ENCODE results near the gene GFER.

The GFER gene

DNA sequence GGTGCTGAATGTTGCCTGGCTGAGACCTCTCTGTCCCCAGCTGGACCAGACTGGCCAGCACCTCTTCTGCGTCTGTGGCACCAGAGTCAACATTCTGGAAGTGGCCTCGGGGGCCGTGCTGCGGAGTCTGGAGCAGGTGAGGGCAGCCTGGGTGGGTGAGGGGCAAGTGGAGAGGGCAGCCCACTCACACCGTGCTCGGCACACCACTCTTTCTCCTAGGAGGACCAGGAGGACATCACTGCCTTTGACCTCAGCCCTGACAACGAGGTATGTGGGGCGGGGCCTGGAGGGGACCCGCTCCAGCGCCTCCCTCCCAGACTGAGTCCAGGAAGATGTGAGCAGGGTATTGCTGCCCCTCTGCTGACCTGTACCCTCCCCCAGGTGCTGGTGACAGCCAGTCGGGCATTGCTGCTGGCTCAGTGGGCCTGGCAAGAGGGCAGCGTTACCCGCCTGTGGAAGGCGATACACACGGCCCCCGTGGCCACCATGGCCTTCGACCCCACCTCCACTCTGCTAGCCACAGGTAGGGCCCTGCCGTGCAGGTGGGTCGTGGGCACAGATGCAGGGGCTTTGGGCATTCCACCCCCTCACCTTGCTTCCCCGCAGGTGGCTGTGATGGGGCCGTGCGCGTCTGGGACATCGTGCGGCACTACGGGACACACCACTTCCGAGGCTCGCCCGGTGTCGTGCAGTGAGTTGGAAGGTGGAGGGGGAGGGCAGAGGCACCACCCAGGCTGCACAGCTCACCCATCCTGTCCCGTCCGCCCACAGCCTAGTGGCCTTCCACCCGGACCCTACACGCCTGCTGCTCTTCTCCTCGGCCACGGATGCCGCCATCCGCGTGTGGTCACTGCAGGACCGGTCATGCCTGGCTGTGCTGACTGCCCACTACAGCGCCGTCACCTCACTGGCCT is 9.6 kb upstream of the GFER start:
- no peak for DNase-seq (ENCODE audit: low read depth, low spot score)

DNA sequence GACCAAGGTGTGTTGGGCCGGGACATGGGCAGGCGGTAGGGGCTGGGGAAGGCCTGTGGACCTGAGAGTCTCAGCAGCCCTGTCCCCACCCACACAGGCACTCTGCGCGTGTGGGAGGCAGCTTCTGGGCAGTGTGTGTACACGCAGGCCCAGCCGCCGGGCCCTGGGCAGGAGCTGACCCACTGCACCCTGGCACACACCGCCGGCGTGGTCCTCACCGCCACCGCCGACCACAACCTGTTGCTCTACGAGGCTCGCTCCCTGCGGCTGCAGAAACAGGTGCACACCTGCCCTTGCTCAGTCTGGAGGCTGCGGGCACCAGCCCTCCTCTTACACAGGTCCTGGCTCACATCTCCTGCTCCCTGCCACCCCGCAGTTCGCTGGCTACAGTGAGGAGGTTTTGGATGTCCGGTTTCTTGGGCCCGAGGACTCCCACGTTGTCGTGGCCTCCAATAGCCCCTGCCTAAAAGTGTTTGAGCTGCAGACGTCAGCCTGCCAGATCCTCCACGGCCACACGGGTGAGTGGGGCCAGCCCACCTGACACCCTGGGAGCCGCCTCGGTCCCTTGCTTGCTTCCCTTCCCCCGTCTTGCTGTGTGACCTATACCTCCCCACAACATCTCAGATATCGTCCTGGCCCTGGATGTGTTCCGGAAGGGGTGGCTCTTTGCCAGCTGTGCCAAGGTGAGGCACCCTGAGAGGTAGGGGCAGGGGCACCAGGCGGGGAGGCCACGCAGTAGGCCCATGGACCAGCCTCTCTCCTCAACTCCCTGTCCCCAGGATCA is 8.4 kb upstream of the GFER start:
- no peak for DNase-seq (ENCODE audit: low read depth, low spot score)

DNA sequence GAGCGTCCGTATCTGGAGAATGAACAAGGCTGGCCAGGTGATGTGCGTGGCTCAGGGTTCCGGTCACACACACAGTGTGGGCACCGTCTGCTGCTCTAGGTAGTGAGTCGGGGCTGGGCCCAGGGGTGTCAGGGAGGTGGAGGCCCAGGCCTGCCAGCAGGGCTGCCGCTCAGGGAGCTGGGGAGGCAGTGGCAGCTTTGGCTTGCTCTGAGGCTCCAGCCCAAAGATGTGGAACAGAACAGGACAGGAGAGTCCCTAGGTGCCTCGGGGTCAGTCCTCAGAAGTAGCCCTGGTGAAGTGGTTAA is 7.8 kb upstream of the GFER start:
- DNase-seq (ENCODE audit: low read depth, low spot score) = no peak

DNA sequence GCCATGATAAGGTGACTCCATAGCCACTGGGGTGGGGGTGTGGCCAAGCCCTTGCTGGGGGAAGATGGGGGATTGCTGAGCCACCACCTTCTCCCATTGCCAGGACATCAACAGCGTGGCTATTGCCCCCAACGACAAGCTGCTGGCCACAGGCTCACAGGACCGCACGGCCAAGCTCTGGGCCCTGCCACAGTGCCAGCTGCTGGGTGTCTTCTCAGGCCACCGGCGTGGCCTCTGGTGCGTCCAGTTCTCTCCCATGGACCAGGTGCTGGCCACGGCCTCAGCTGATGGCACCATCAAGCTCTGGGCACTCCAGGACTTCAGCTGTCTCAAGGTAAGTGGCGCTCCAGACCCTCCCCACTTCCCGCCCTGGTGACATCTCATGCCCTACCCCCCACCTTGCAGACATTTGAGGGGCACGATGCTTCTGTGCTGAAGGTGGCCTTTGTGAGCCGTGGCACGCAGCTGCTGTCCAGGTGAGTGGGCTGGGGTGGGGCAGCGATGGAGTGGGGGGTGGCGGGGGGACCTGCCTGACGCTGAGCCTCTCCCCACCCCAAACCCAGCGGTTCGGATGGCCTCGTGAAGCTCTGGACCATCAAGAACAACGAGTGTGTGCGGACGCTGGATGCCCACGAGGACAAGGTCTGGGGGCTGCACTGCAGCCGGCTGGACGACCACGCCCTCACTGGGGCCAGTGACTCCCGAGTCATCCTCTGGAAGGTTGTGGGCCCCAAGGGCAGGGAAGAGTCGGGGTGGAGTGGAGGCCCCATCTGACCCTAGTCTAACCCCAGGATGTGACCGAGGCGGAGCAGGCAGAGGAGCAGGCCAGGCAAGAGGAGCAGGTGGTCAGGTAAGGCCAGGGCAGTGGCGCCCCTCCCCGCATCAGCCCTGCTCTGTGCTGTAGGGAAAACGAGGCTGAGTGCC is 6.8 kb upstream of the GFER start:
- DNase-seq (ENCODE audit: low read depth, low spot score) = no peak

DNA sequence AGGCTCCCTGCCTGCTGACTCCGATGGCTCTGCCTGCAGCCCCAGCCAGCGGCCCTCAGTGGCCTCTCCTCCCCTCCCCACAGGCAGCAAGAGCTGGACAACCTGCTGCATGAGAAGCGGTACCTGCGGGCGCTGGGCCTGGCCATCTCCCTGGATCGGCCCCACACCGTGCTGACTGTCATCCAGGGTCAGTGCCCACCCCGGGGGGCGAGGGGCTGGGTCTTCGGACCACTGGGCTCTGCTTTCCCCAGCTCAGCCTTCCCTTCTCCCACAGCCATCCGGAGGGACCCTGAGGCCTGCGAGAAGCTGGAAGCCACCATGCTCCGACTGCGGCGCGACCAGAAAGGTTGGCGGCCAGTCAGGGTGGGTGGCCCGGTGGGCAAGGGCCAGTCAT is 6.1 kb upstream of the GFER start:
- DNase-seq (ENCODE audit: low read depth, low spot score) = no peak

DNA sequence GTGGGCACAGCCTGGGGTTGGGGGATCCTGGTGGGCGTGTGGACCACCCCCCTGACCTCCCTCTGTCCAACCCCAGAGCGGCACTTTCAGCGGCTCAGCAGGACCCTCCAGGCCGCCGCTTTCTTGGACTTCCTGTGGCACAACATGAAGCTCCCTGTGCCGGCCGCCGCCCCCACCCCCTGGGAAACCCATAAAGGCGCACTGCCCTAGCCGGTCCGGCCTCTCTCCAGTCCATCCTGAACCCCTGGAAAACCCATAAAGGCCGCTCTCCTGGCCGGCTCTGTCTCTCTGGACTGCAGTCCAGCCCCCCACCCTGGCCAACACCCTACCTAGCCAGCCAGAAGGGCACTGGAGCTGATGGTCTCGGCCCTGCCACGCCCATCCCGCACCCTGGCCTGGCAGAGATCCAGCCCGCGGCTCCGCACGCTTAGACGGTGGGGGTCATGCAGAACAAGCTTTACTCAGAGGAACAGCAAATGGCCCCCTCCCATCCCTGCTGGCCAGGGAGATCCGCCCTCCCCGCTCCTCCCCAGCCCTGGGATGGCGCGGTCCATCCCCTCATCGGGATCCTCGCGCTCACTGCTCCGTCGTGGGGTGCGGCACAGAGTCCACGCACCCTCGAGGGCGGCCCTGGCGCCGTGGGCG is 5.4 kb upstream of the GFER start:
- no peak for DNase-seq (ENCODE audit: low read depth, low spot score)

DNA sequence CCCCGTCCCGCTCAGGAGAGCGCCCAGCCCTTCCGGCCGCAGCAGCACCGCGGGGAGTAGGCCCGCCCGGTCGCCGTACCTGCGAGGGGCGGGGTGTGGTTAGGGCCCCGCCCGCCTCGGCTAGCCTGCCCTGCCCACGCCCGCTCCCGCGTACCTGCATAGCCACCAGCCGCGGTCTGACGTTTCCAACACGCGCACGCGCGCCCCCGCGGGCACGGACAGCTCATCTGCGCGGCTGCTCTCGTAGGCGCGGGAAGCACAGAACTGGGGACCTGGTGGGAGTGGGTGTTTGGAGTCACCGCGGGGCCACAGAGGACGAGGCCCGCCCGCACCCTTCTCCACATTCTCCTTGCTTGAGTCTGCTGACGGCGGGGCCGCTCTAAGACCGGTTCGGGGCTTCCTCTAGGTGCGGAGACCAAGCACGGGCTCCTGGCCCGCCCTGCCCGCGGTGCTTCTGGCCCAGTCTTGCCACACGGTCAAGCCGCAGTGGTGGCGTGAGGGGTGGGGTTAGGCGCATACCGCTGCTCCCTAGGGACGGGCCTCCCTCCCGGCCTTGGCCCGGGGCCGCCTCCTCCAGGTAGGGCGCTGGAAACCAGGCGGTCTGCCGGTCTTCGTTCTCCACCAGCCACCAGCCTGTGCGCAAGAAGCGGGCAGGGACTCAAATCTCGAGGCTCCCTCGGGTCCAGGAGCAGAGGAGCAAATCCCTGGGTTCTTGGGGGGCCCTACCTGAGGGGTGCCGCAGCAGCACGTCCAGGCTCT is 4.5 kb upstream of the GFER start:
- no peak for DNase-seq (ENCODE audit: low read depth, low spot score)

DNA sequence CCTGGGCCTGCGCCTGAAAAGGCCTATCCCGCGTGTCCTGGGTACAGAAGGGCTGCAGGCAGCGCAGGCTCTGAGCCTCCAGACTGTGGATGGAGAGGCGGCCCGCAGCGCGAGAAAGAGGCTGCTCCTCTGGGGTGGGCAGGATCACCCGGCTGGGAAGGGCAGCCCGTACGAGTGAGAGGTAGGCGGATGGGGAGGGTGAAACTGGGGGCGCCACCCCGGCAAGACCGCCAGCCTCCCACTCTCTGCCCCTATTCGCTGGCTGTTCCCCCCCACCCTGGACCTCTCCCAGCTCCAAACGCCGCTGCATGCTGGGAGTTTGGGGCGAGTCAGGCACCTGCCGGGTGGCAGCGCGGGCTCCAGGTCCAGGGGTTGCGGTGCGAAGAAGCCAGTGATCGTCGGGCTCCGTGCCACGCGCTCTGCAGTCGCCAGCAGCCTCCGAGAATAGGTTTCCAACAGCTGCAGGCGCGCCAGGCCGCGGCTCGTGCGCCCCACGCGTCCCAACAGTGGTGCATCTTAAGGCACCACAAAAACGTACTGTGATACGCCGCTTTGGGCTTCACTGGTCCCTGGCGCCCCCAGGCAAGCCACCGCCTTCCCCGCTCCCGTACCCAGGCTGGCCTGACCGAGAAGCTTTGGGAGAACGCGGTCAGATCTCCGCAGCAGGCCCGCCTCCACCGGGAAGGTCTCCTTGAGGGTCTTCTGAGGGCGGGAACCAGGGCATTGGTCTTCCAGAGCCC is 3.8 kb upstream of the GFER start:
- no peak for DNase-seq (ENCODE audit: low read depth, low spot score)

DNA sequence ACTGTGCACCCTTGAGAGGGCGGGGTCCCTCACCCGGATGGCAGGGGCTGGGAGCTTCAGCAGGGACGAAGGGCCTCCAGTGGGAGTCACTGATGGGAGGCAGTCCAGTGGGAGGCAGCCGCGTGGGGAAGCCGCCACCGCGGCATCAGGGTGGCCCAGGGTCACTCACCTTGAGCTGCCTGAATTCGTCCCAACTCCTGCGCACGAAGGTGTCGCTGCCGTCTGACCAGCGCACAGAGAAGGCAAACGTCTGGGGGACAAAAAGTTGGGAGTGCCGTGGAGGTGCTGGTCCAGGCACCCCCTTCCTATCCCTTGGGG is 3.3 kb upstream of the GFER start:
- no peak for DNase-seq (ENCODE audit: low read depth, low spot score)

DNA sequence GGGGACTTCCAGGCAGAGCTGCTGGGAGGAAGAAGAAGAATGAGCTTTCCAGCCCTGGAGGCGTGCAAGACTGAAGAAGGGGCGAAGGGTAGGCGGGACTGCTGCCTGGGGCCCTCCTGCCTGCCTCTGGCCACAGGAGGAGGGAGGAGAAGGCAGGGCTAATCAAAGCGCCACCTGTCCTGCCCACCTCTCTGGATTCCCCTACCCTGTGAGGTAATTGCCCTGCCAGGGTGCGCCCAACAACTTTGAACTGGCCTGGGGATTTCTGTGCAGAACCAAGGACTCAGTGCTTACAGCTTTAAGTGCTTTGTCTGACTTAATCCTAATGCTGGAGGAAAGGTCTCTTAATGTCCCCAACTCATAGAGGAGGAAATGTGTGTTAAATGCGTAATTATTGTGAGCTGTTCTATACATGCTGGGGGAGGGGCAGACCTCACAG is 2.6 kb upstream of the GFER start, which contains the start of gene NOXO1:
Gene NOXO1, minus strand, starts transcription at position 72 of the 439 bp plus-strand sequence. CDS start 290 bp downstream, outside the sequence.
- no peak for DNase-seq (ENCODE audit: low read depth, low spot score)

DNA sequence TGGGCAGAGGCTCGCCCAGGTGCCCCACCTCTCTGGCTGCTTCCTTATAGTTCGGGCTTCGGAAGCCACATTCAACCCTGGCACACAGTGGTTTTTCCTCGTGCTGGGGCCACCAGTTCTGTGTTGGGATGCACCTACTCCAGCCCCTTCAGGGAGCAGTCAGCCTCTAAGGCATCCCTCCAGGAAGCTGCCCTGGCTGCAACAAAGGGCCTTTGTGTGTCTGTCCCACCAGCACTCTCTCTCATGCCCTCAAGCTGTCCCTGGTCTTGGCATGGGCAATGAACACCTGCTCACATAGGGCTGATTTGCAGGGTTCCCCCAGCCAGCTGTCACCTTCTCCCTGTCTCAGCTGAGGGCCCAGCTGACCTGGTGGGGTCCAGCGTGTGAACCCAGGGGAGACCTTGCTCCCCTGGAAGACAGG is 2.0 kb upstream of the GFER start:
- no peak for DNase-seq (ENCODE audit: low read depth, low spot score)

DNA sequence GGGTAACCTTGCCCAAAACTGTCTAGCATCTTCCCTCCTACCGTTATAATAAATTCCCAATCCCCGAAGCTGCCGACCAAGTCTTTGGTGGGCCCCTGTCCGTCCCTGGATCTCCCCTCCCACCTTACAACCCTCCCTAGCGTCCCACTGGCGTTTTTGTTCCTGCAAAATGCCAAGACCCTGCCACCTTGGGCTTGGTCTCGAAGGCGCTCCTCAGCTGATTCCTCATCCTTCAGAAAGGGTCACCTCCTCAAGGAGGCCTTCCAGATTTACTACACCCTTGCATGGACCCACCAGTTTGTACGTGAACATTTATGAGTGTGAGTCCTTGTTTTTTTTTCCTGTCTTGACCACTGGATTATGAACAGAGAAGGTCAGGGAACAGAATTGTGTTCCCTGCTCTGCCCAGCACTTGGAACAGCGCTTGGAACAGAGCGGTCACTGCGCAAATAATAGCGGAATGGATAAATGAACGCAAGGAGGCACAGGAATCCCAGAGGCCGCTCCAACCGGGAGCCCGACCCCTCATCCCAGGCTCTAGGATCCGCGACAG is 926 bp upstream of the GFER start:
- no peak for DNase-seq (ENCODE audit: low read depth, low spot score)

DNA sequence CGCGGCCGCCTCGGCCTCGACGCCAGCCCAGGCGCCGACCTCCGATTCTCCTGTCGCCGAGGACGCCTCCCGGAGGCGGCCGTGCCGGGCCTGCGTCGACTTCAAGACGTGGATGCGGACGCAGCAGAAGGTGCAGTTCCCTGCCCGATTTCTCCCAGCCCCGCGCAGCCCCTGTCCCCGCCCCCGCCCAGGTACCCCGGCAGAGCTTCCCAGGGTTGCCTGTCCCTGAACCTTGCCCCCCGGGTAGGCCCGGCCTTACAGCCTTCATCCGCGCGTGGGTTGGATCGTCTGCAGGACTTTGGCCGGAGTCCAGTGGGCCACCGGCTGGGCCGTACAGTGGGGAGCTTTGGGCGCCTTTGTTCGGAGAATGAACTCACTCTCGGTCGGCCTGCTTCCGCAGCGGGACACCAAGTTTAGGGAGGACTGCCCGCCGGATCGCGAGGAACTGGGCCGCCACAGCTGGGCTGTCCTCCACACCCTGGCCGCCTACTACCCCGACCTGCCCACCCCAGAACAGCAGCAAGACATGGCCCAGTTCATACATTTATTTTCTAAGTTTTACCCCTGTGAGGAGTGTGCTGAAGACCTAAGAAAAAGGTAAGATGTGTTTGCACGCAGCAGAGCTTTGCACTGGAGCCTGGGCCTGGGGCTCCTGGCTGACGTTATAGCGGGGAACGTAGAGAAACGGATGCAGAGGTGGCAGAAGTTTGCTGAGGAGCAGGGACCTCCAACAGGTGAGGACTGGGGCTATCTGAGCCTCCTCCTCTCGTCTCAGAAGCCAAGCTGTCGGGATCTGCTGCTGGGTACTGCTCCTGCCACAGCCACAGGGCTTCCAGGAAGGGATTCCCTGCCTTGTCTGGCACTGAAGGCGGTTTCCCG is 593 bp downstream of the GFER start:
- DNase-seq (ENCODE audit: low read depth, low spot score) = no peak

DNA sequence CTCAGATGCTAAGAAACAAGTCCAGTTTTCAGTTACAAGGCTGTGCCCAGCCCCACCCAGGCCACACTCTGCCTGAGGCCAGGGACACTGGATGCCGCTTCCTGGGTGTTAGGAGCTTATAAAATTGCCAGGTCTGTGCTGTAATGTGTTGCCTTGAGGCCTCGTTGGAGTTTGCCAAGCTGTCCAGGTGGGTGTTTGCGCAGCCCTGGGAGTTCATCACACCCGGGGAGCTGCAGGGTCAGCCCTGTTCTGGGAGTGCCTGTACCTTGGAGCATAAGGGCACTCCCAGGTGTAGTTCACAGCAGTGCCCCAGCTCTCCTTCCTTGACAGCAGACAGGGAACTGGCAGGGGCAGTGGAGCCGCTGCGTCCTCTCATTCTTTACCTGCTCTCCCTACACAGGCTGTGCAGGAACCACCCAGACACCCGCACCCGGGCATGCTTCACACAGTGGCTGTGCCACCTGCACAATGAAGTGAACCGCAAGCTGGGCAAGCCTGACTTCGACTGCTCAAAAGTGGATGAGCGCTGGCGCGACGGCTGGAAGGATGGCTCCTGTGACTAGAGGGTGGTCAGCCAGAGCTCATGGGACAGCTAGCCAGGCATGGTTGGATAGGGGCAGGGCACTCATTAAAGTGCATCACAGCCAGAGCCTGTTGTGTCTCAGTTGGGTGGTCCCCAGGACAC is 1.6 kb downstream of the GFER start:
- DNase-seq (ENCODE audit: low read depth, low spot score) = no peak

DNA sequence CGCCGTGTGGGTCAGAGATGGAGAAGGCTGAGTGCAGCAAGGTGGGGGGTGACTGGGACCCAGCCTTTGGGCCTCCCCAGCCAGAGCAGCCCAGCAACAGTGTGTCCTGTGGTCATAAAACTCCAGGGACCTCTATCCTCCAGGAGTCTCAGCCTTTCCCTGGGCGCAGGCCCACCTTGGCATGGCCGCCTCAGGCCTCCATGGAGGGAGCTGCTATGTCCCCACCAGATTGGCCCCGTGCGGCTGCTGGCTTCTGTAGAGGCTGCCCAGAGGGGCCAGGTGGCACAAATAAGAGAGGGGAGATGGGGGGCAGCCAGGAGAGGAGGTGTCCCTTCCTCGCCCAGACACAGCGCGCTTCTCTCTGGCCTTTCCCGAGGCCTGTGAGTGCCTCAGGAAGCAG is 3.2 kb downstream of the GFER start:
- no peak for DNase-seq (ENCODE audit: low read depth, low spot score)

DNA sequence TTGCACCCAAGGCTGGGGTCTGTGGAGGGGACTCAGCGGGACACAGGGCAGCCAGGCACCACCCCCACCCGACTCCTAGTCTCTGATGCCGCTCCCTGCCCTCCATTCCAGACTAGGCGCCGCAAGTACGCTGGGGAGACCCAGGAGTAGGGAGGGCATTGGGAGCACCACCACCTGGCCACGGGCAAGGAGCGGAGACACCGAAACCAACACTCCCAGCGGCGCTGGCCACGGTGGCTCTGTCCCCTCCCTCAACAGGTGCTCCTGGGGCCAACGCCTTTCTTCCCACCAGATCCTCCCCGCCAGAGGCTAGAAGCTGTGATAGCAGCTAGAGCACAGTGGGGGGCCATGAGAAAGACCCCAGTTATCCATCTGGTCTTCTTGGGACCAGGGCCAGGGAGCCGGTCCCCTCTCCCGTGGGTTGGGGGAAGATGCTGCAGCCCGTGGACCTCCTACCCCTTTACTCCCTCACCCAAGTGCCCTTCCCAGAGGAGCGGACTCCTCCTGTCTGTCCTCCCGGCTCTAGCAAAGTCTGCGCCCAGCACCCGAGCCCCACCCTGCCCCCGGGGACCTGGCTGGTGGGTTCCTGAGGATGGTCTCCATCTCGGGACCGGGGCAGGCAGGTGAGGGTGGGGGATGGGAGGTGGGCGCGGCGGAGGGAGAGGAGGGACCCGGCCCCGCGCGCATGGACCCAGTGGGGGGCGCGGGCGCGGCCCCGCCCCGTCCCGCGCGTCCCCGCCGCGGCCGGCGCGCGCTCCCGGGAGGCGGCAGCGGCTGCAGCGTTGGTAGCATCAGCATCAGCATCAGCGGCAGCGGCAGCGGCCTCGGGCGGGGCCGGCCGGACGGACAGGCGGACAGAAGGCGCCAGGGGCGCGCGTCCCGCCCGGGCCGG is 5.5 kb downstream of the GFER start, which contains the start of gene SYNGR3:
Gene SYNGR3, plus strand, starts transcription at position 762 of the 892 bp plus-strand sequence. CDS start 133 bp downstream, outside the sequence.
- DNase-seq (ENCODE audit: low read depth, low spot score) = no peak

DNA sequence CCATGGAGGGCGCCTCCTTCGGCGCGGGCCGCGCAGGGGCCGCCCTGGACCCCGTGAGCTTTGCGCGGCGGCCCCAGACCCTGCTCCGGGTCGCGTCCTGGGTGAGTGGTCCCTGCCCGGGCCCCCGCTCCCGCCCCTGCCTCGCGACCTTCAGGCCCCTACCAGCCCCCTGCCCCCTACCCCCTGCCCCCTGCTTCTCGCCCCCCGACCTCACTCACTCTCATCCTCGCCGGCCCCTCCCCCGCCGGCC is 6.0 kb downstream of the GFER start:
- DNase-seq (ENCODE audit: low read depth, low spot score) = no peak

Data from activated CD4-positive, CD25-positive, alpha-beta regulatory T cell treated with anti-CD3 and anti-CD28 coated beads, Interleukin-2, amount 50 U/mL, for 16 hours (primary cell).